Mesendoderm (in vitro differentiated cells): Measurements from ENCODE around the gene HSF2.
A peak's percentile ranks its signal among the peaks of the same experiment; 100 is the strongest.

Source experiments
- DNase-seq: peaks from one replicate; pipeline ENCODE4 v3.0.0; 2013
- H2AK5ac ChIP-seq: 2 replicates; pipeline ENCODE4 v1.6.1; 2013; ENCODE audit warnings: low read length, inconsistent platforms
- H2BK120ac ChIP-seq: 2 replicates; pipeline ENCODE4 v1.6.1; 2013; ENCODE audit warnings: low read depth, mild to moderate bottlenecking, low read length, moderate library complexity, mixed read lengths
- H2BK15ac ChIP-seq: replicated peaks from 2 replicates; pipeline ENCODE4 v1.6.1; 2013; ENCODE audit warnings: low read depth, mild to moderate bottlenecking, moderate library complexity
- H2BK5ac ChIP-seq: 2 replicates; pipeline ENCODE4 v1.6.1; 2013; ENCODE audit warnings: low read length, inconsistent platforms
- H3K18ac ChIP-seq: 2 replicates; pipeline ENCODE4 v1.6.1; 2013; ENCODE audit warnings: mild to moderate bottlenecking, low read length, mixed read lengths
- H3K23ac ChIP-seq: one replicate; pipeline ENCODE4 v1.6.1; 2013; ENCODE audit warnings: low read length
- H3K27ac ChIP-seq: 2 replicates; pipeline ENCODE4 v1.5.1; 2013; ENCODE audit warnings: low read depth, mild to moderate bottlenecking, inconsistent platforms, low read length, moderate library complexity
- H3K27me3 ChIP-seq: 2 replicates; pipeline ENCODE4 v1.6.1; 2013; ENCODE audit warnings: low read length, control low read depth, mild to moderate bottlenecking, inconsistent platforms; ENCODE audit not compliant: insufficient read depth, poor library complexity
- H3K36me3 ChIP-seq: 2 replicates; pipeline ENCODE4 v1.6.1; 2013; ENCODE audit warnings: low read length, inconsistent platforms; ENCODE audit not compliant: control insufficient read depth, insufficient read depth
- H3K4ac ChIP-seq: one replicate; pipeline ENCODE4 v1.6.1; 2013; ENCODE audit warnings: low read depth, mild to moderate bottlenecking, low read length, moderate library complexity
- H3K4me1 ChIP-seq: 2 replicates; pipeline ENCODE4 v1.6.1; 2013; ENCODE audit warnings: low read depth, low read length, inconsistent platforms; ENCODE audit not compliant: control insufficient read depth
- H3K4me2 ChIP-seq: 2 replicates; pipeline ENCODE4 v1.6.1; 2013; ENCODE audit warnings: low read length
- H3K4me3 ChIP-seq: 2 replicates; pipeline ENCODE4 v1.5.1; 2013; ENCODE audit warnings: mild to moderate bottlenecking, low read length
- H3K56ac ChIP-seq: one replicate; pipeline ENCODE4 v1.6.1; 2013; ENCODE audit warnings: low read length
- H3K79me1 ChIP-seq: 2 replicates; pipeline ENCODE4 v1.6.1; 2013; ENCODE audit warnings: low read length, inconsistent platforms
- H3K79me2 ChIP-seq: 2 replicates; pipeline ENCODE4 v1.6.1; 2013; ENCODE audit warnings: mild to moderate bottlenecking, low read length; ENCODE audit not compliant: control insufficient read depth, insufficient read depth
- H3K9ac ChIP-seq: 2 replicates; pipeline ENCODE4 v1.6.1; 2013; ENCODE audit warnings: low read length, inconsistent platforms
- H4K5ac ChIP-seq: one replicate; pipeline ENCODE4 v1.6.1; 2013; ENCODE audit warnings: low read length
- H4K8ac ChIP-seq: one replicate; pipeline ENCODE4 v1.6.1; 2013; ENCODE audit warnings: low read depth, mild to moderate bottlenecking, control low read depth, low read length, moderate library complexity
- WGBS: extraction: QIAGEN DNeasy Blood & Tissue Kit; methylation state at CpG from one replicate; pipeline ENCODE4 v1.1.7; 2013; ENCODE audit warnings: low lambda C conversion rate, missing lambda C conversion rate; ENCODE audit not compliant: insufficient coverage; ENCODE audit errors: extremely low coverage; 5-methylcytosine and 5-hydroxymethylcytosine counted together

Gene HSF2

GRCh38 chr6:122404444-122404843, 5.0 kb downstream of the HSF2 start:
- WGBS = no CpG with 5 or more reads among the region's 2 CpGs

GRCh38 chr6:122405417-122405816, 6.0 kb downstream of the HSF2 start:
- Histone ChIP-seq H3K4ac (no peak overlapping the region), H3K27ac (no peak overlapping the region), H3K4me3 (no peak overlapping the region), H3K27me3 (no peaks in the 10 kb centered on the region), H2BK120ac (no peak overlapping the region), H4K5ac (no peak overlapping the region), H3K4me2 (no peak overlapping the region), H3K18ac (no peak overlapping the region), H3K9ac (no peak overlapping the region), H4K8ac (no peak overlapping the region), H3K36me3 (no peaks in the 10 kb centered on the region), H2BK15ac (no peak overlapping the region), H3K23ac (no peak overlapping the region), H3K4me1 (peaks cover 1% of the 10 kb centered on the region), H2AK5ac (no peak overlapping the region), H3K56ac (no peak overlapping the region), H2BK5ac (no peak overlapping the region), H3K79me1 (peaks cover 5% of the 10 kb centered on the region), H3K79me2 (peaks cover 4% of the 10 kb centered on the region)
- DNase-seq = peak; percentile 26
- no CpG with 5 or more reads among the region's 1 CpG for WGBS

More at GRCh38 chr6:122404444-122404843, 5.0 kb downstream of the HSF2 start:
- Histone ChIP-seq H3K9ac (no peak overlapping the region), H4K8ac (no peak overlapping the region), H3K79me1 (peaks cover 8% of the 10 kb centered on the region), H2BK120ac (no peak overlapping the region), H3K4me3 (no peak overlapping the region), H3K27me3 (no peaks in the 10 kb centered on the region), H3K23ac (no peak overlapping the region), H3K18ac (no peak overlapping the region), H3K27ac (no peak overlapping the region), H3K79me2 (peaks cover 7% of the 10 kb centered on the region), H3K36me3 (no peaks in the 10 kb centered on the region), H3K4me2 (no peak overlapping the region), H3K4ac (no peak overlapping the region), H3K56ac (no peak overlapping the region), H2BK15ac (no peak overlapping the region), H3K4me1 (peaks cover 2% of the 10 kb centered on the region), H2BK5ac (no peak overlapping the region), H4K5ac (no peak overlapping the region), H2AK5ac (no peak overlapping the region)
- no peak for DNase-seq

- no peaks in the 10 kb centered on the region for H3K4me1 ChIP-seq
- WGBS = no CpG with 5 or more reads among the region's 1 CpG
Observed at GRCh38 chr6:122406187-122406586, 6.7 kb downstream of the HSF2 start.

GRCh38 chr6:122407712-122408111, 8.3 kb downstream of the HSF2 start:
- no peak overlapping the region for H3K9ac ChIP-seq
- H2AK5ac ChIP-seq = no peak overlapping the region
- no peak for DNase-seq
- no peak overlapping the region for H3K27ac ChIP-seq
- H3K56ac ChIP-seq = no peak overlapping the region
- no CpG with 5 or more reads among the region's 4 CpGs for WGBS
- H3K23ac ChIP-seq = no peak overlapping the region
- H3K4me3 ChIP-seq = no peak overlapping the region
- no peak overlapping the region for H3K4ac ChIP-seq
- no peak overlapping the region for H2BK15ac ChIP-seq
- H3K18ac ChIP-seq = no peak overlapping the region
- no peaks in the 10 kb centered on the region for H3K36me3 ChIP-seq
- no peaks in the 10 kb centered on the region for H3K27me3 ChIP-seq
- no peak overlapping the region for H2BK5ac ChIP-seq
- H4K8ac ChIP-seq = no peak overlapping the region
- H3K4me2 ChIP-seq = no peak overlapping the region
- H2BK120ac ChIP-seq = no peak overlapping the region
- H3K4me1 ChIP-seq = no peaks in the 10 kb centered on the region
- peaks cover 3% of the 10 kb centered on the region for H3K79me1 ChIP-seq
- no peaks in the 10 kb centered on the region for H3K79me2 ChIP-seq
- no peak overlapping the region for H4K5ac ChIP-seq

More at GRCh38 chr6:122406187-122406586, 6.7 kb downstream of the HSF2 start:
- Histone ChIP-seq H3K18ac (no peak overlapping the region), H3K79me2 (no peaks in the 10 kb centered on the region), H4K8ac (no peak overlapping the region), H3K56ac (no peak overlapping the region), H2BK5ac (no peak overlapping the region), H4K5ac (no peak overlapping the region), H3K23ac (no peak overlapping the region), H2AK5ac (no peak overlapping the region), H3K9ac (no peak overlapping the region), H3K4me2 (no peak overlapping the region), H3K36me3 (no peaks in the 10 kb centered on the region), H3K27ac (no peak overlapping the region), H3K4ac (no peak overlapping the region), H3K79me1 (peaks cover 3% of the 10 kb centered on the region), H3K27me3 (no peaks in the 10 kb centered on the region), H2BK15ac (no peak overlapping the region), H2BK120ac (no peak overlapping the region), H3K4me3 (no peak overlapping the region)
- DNase-seq = no peak

GRCh38 chr6:122408240-122408639, 8.8 kb downstream of the HSF2 start:
- DNase-seq = no peak
- no CpG with 5 or more reads among the region's 1 CpG for WGBS
- no peak overlapping the region for H3K4ac ChIP-seq

GRCh38 chr6:122408702-122409458, 9.4 kb downstream of the HSF2 start:
- H3K4me2 ChIP-seq = no peak overlapping the region
- no peak overlapping the region for H4K8ac ChIP-seq
- H3K27me3 ChIP-seq = no peaks in the 10 kb centered on the region
- H2BK5ac ChIP-seq = no peak overlapping the region
- no peak overlapping the region for H3K27ac ChIP-seq
- no peak overlapping the region for H3K56ac ChIP-seq
- no peak for DNase-seq
- no peak overlapping the region for H3K18ac ChIP-seq
- H3K79me2 ChIP-seq = no peaks in the 10 kb centered on the region
- H3K79me1 ChIP-seq = peaks cover 3% of the 10 kb centered on the region
- no peak overlapping the region for H2BK120ac ChIP-seq
- H3K36me3 ChIP-seq = no peaks in the 10 kb centered on the region
- no peak overlapping the region for H3K23ac ChIP-seq
- no peaks in the 10 kb centered on the region for H3K4me1 ChIP-seq
- WGBS = no CpG with 5 or more reads among the region's 6 CpGs
- H2AK5ac ChIP-seq = no peak overlapping the region
- no peak overlapping the region for H3K4me3 ChIP-seq
- no peak overlapping the region for H3K4ac ChIP-seq
- no peak overlapping the region for H2BK15ac ChIP-seq
- no peak overlapping the region for H3K9ac ChIP-seq
- no peak overlapping the region for H4K5ac ChIP-seq

More at GRCh38 chr6:122408240-122408639, 8.8 kb downstream of the HSF2 start:
- Histone ChIP-seq H4K8ac (no peak overlapping the region), H3K4me1 (no peaks in the 10 kb centered on the region), H3K4me3 (no peak overlapping the region), H3K9ac (no peak overlapping the region), H2BK120ac (no peak overlapping the region), H3K79me2 (no peaks in the 10 kb centered on the region), H3K27me3 (no peaks in the 10 kb centered on the region), H3K23ac (no peak overlapping the region), H3K27ac (no peak overlapping the region), H2BK15ac (no peak overlapping the region), H2BK5ac (no peak overlapping the region), H3K4me2 (no peak overlapping the region), H3K18ac (no peak overlapping the region), H3K36me3 (no peaks in the 10 kb centered on the region), H3K79me1 (peaks cover 3% of the 10 kb centered on the region), H2AK5ac (no peak overlapping the region), H3K56ac (no peak overlapping the region), H4K5ac (no peak overlapping the region)
